ENCODE data around the gene GNAQ.

GRCh38 chr9:78026416-78026815 lies 5.2 kb downstream of the GNAQ start:
- TF ChIP-seq GATA2 (IDR thresholded peaks at IDR 0.05; ENCODE audit: low read depth, low read length): no peak
- TF ChIP-seq GATA3 (IDR thresholded peaks at IDR 0.05; ENCODE audit: low read depth, low read length): no peak

All from SH-SY5Y (cell line).